Measurements from ENCODE around the gene TSSC4.
"Not testable (repeated sequence)": the region's sequence is repeated elsewhere in the genome, so short reads cannot be mapped to it uniquely, and the experiment has no call there.

TSSC4 gene

GRCh38 chr11:2400069-2400761, at the start of gene TSSC4:
TSSC4 (plus strand) TSS chr11:2400750; CDS start chr11:2402634, 1,884 bp downstream.
- DNase-seq (ENCODE audit: low read depth in 3 of 3, low spot score in 1 of 3): peak; percentile 99 to 100 (median 99)

GRCh38 chr11:2351701-2352100, 48.8 kb upstream of the TSSC4 start:
- no peak for DNase-seq (ENCODE audit: low read depth in 3 of 3, low spot score in 1 of 3)

- no peak for DNase-seq (ENCODE audit: low read depth in 3 of 3, low spot score in 1 of 3)
Observed at GRCh38 chr11:2352420-2352819, 48.1 kb upstream of the TSSC4 start.

GRCh38 chr11:2355000-2355644, 45.4 kb upstream of the TSSC4 start:
- no peak for DNase-seq (ENCODE audit: low read depth in 3 of 3, low spot score in 1 of 3)

- DNase-seq (ENCODE audit: low read depth in 3 of 3, low spot score in 1 of 3): no peak
Observed at GRCh38 chr11:2357246-2357645, 43.3 kb upstream of the TSSC4 start.

GRCh38 chr11:2357651-2358050, 42.9 kb upstream of the TSSC4 start:
- DNase-seq (ENCODE audit: low read depth in 3 of 3, low spot score in 1 of 3): not testable (repeated sequence)

GRCh38 chr11:2358754-2359442, 41.7 kb upstream of the TSSC4 start:
- no peak for DNase-seq (ENCODE audit: low read depth in 3 of 3, low spot score in 1 of 3)

- DNase-seq (ENCODE audit: low read depth in 3 of 3, low spot score in 1 of 3): no peak
Observed at GRCh38 chr11:2359557-2359956, 41.0 kb upstream of the TSSC4 start.

- no peak for DNase-seq (ENCODE audit: low read depth in 3 of 3, low spot score in 1 of 3)
Observed at GRCh38 chr11:2360081-2360642, 40.4 kb upstream of the TSSC4 start.

- DNase-seq (ENCODE audit: low read depth in 3 of 3, low spot score in 1 of 3): no peak
Observed at GRCh38 chr11:2361565-2361964, 39.0 kb upstream of the TSSC4 start.

GRCh38 chr11:2362414-2362813, 38.1 kb upstream of the TSSC4 start:
- no peak for DNase-seq (ENCODE audit: low read depth in 3 of 3, low spot score in 1 of 3)

GRCh38 chr11:2363130-2363529, 37.4 kb upstream of the TSSC4 start:
- no peak for DNase-seq (ENCODE audit: low read depth in 3 of 3, low spot score in 1 of 3)

GRCh38 chr11:2363577-2364370, 36.8 kb upstream of the TSSC4 start:
- no peak for DNase-seq (ENCODE audit: low read depth in 3 of 3, low spot score in 1 of 3)

- not testable (repeated sequence) for DNase-seq (ENCODE audit: low read depth in 3 of 3, low spot score in 1 of 3)
Observed at GRCh38 chr11:2364386-2364785, 36.2 kb upstream of the TSSC4 start.

GRCh38 chr11:2365571-2366210, 34.9 kb upstream of the TSSC4 start:
- no peak for DNase-seq (ENCODE audit: low read depth in 3 of 3, low spot score in 1 of 3)

- DNase-seq (ENCODE audit: low read depth in 3 of 3, low spot score in 1 of 3): no peak
Observed at GRCh38 chr11:2366276-2366675, 34.3 kb upstream of the TSSC4 start.

GRCh38 chr11:2366733-2367132, 33.8 kb upstream of the TSSC4 start:
- DNase-seq (ENCODE audit: low read depth in 3 of 3, low spot score in 1 of 3): no peak

GRCh38 chr11:2367266-2368160, 33.0 kb upstream of the TSSC4 start:
- DNase-seq (ENCODE audit: low read depth in 3 of 3, low spot score in 1 of 3): no peak

- DNase-seq (ENCODE audit: low read depth in 3 of 3, low spot score in 1 of 3): no peak
Observed at GRCh38 chr11:2368178-2368850, 32.2 kb upstream of the TSSC4 start.
